Measurements from ENCODE around the gene AVEN. TPM values are rescaled to one million over a fixed set of nuclear protein-coding genes. Genes with fewer than 3 reads are reported as not detected.

Gene AVEN
- total and polyA plus RNA-seq, 2 experiments from 2014 or later, result 7.7 to 10.3 TPM

DNA sequence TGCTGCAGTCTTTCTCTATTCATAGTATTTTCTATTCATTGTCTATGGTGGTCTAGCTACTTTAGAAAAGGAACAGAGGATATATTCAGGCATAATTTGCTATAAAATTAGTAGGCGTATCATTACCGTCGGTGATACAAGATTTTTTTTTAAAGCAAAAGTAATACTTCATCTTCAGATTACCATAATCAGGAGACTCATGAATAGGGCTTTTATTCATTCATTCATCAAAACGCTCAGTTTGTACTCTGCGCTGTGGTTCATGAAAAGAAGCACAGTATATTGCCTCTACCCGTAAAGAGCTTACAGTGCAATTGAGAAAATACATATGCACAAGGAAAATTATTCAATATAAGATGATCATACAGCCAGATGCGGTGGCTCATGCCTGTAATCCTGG, 207.4 kb downstream of the AVEN start (continued):
- TF ChIP-seq, protein P1, sequence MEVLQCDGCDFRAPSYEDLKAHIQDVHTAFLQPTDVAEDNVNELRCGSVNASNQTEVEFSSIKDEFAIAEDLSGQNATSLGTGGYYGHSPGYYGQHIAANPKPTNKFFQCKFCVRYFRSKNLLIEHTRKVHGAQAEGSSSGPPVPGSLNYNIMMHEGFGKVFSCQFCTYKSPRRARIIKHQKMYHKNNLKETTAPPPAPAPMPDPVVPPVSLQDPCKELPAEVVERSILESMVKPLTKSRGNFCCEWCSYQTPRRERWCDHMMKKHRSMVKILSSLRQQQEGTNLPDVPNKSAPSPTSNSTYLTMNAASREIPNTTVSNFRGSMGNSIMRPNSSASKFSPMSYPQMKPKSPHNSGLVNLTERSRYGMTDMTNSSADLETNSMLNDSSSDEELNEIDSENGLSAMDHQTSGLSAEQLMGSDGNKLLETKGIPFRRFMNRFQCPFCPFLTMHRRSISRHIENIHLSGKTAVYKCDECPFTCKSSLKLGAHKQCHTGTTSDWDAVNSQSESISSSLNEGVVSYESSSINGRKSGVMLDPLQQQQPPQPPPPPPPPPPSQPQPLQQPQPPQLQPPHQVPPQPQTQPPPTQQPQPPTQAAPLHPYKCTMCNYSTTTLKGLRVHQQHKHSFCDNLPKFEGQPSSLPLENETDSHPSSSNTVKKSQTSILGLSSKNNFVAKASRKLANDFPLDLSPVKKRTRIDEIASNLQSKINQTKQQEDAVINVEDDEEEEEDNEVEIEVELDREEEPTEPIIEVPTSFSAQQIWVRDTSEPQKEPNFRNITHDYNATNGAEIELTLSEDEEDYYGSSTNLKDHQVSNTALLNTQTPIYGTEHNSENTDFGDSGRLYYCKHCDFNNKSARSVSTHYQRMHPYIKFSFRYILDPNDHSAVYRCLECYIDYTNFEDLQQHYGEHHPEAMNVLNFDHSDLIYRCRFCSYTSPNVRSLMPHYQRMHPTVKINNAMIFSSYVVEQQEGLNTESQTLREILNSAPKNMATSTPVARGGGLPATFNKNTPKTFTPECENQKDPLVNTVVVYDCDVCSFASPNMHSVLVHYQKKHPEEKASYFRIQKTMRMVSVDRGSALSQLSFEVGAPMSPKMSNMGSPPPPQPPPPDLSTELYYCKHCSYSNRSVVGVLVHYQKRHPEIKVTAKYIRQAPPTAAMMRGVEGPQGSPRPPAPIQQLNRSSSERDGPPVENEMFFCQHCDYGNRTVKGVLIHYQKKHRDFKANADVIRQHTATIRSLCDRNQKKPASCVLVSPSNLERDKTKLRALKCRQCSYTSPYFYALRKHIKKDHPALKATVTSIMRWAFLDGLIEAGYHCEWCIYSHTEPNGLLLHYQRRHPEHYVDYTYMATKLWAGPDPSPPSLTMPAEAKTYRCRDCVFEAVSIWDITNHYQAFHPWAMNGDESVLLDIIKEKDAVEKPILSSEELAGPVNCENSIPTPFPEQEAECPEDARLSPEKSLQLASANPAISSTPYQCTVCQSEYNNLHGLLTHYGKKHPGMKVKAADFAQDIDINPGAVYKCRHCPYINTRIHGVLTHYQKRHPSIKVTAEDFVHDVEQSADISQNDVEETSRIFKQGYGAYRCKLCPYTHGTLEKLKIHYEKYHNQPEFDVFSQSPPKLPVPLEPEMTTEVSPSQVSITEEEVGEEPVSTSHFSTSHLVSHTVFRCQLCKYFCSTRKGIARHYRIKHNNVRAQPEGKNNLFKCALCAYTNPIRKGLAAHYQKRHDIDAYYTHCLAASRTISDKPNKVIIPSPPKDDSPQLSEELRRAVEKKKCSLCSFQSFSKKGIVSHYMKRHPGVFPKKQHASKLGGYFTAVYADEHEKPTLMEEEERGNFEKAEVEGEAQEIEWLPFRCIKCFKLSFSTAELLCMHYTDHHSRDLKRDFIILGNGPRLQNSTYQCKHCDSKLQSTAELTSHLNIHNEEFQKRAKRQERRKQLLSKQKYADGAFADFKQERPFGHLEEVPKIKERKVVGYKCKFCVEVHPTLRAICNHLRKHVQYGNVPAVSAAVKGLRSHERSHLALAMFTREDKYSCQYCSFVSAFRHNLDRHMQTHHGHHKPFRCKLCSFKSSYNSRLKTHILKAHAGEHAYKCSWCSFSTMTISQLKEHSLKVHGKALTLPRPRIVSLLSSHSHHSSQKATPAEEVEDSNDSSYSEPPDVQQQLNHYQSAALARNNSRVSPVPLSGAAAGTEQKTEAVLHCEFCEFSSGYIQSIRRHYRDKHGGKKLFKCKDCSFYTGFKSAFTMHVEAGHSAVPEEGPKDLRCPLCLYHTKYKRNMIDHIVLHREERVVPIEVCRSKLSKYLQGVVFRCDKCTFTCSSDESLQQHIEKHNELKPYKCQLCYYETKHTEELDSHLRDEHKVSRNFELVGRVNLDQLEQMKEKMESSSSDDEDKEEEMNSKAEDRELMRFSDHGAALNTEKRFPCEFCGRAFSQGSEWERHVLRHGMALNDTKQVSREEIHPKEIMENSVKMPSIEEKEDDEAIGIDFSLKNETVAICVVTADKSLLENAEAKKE (CRISPR knock-in tag; IDR thresholded peaks at IDR 0.05), result no peak
- TF ChIP-seq, protein P2, sequence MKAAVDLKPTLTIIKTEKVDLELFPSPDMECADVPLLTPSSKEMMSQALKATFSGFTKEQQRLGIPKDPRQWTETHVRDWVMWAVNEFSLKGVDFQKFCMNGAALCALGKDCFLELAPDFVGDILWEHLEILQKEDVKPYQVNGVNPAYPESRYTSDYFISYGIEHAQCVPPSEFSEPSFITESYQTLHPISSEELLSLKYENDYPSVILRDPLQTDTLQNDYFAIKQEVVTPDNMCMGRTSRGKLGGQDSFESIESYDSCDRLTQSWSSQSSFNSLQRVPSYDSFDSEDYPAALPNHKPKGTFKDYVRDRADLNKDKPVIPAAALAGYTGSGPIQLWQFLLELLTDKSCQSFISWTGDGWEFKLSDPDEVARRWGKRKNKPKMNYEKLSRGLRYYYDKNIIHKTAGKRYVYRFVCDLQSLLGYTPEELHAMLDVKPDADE (IDR thresholded peaks at IDR 0.05), result no peak
- no peak for TF ChIP-seq STAT1 (IDR thresholded peaks at IDR 0.05; ENCODE audit: unreplicated experiment)
- TF ChIP-seq NANOG (IDR thresholded peaks at IDR 0.05; ENCODE audit: borderline replicate concordance), result no peak
- no peak for TF ChIP-seq ZNF114 (CRISPR knock-in tag; IDR thresholded peaks at IDR 0.05)
- no peak for TF ChIP-seq EZH2phosphoT487 (IDR thresholded peaks at IDR 0.05; ENCODE audit: unreplicated experiment)
- no peak for TF ChIP-seq POLR2AphosphoS5 (IDR thresholded peaks at IDR 0.05; ENCODE audit: low read depth)
- TF ChIP-seq, protein P3, sequence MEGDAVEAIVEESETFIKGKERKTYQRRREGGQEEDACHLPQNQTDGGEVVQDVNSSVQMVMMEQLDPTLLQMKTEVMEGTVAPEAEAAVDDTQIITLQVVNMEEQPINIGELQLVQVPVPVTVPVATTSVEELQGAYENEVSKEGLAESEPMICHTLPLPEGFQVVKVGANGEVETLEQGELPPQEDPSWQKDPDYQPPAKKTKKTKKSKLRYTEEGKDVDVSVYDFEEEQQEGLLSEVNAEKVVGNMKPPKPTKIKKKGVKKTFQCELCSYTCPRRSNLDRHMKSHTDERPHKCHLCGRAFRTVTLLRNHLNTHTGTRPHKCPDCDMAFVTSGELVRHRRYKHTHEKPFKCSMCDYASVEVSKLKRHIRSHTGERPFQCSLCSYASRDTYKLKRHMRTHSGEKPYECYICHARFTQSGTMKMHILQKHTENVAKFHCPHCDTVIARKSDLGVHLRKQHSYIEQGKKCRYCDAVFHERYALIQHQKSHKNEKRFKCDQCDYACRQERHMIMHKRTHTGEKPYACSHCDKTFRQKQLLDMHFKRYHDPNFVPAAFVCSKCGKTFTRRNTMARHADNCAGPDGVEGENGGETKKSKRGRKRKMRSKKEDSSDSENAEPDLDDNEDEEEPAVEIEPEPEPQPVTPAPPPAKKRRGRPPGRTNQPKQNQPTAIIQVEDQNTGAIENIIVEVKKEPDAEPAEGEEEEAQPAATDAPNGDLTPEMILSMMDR (conservative IDR thresholded peaks at IDR 0.05; ENCODE audit: low read depth in 2 of 2), result no peak

Measured in GM23338 (cell line).